ENCODE data around the gene TMPRSS11A.

The TMPRSS11A gene

GRCh38 chr4:67912080-67912479 lies 51.2 kb downstream of the TMPRSS11A start:
- DNase-seq = no peak

- DNase-seq = no peak
These were observed 51.7 kb downstream of the TMPRSS11A start for GRCh38 chr4:67911638-67912037.

GRCh38 chr4:67911141-67911540 lies 52.2 kb downstream of the TMPRSS11A start:
- DNase-seq = no peak

GRCh38 chr4:67910585-67910905 lies 52.7 kb downstream of the TMPRSS11A start:
- DNase-seq = no peak

- peak in 1 of 2 donors; percentile 54 for DNase-seq
These were observed 53.2 kb downstream of the TMPRSS11A start for GRCh38 chr4:67909905-67910584.

GRCh38 chr4:67907650-67908049 lies 55.6 kb downstream of the TMPRSS11A start:
- no peak for DNase-seq

- peak in 1 of 2 donors; percentile 56 for DNase-seq
These were observed 64.2 kb downstream of the TMPRSS11A start for GRCh38 chr4:67899096-67899495.

- DNase-seq = no peak
These were observed 65.6 kb downstream of the TMPRSS11A start for GRCh38 chr4:67897686-67898085.

GRCh38 chr4:67896421-67897065 lies 66.8 kb downstream of the TMPRSS11A start:
- no peak for DNase-seq

GRCh38 chr4:67894659-67895058 lies 68.6 kb downstream of the TMPRSS11A start:
- peak; percentile 26 to 29 for DNase-seq

- DNase-seq = no peak
These were observed 70.4 kb downstream of the TMPRSS11A start for GRCh38 chr4:67892905-67893304.

GRCh38 chr4:67892253-67892652 lies 71.0 kb downstream of the TMPRSS11A start:
- DNase-seq = no peak

- no peak for DNase-seq
These were observed 71.6 kb downstream of the TMPRSS11A start for GRCh38 chr4:67891645-67892044.

- DNase-seq = peak; percentile 13 to 53
These were observed 77.0 kb downstream of the TMPRSS11A start for GRCh38 chr4:67886281-67886680.

- no peak for DNase-seq
These were observed 77.5 kb downstream of the TMPRSS11A start for GRCh38 chr4:67885762-67886161.

- peak in 1 of 2 donors; percentile 67 for DNase-seq
These were observed 78.6 kb downstream of the TMPRSS11A start for GRCh38 chr4:67884701-67885100.

GRCh38 chr4:67883902-67884301 lies 79.4 kb downstream of the TMPRSS11A start, which contains the start of gene TMPRSS11D:
Gene TMPRSS11D (minus strand): TSS chr4:67884002. CDS start chr4:67883933, 69 bp downstream.
- no peak for DNase-seq

GRCh38 chr4:67883458-67883857 lies 79.8 kb downstream of the TMPRSS11A start:
- DNase-seq = peak; percentile 60 to 82

GRCh38 chr4:67880866-67881610 lies 82.3 kb downstream of the TMPRSS11A start:
- no peak for DNase-seq

- peak; percentile 24 to 39 for DNase-seq
These were observed 83.8 kb downstream of the TMPRSS11A start for GRCh38 chr4:67879486-67879885.

GRCh38 chr4:67877086-67877485 lies 86.2 kb downstream of the TMPRSS11A start:
- no peak for DNase-seq

- no peak for DNase-seq
These were observed 88.3 kb downstream of the TMPRSS11A start for GRCh38 chr4:67874986-67875385.

- DNase-seq = no peak
These were observed 90.2 kb downstream of the TMPRSS11A start for GRCh38 chr4:67873116-67873515.

- DNase-seq = peak; percentile 34 to 73
These were observed 91.4 kb downstream of the TMPRSS11A start for GRCh38 chr4:67871867-67872266.

Data from inflammatory macrophage (primary cell).